ENCODE results near the gene GLRX5. TPM values are rescaled to one million over a fixed set of nuclear protein-coding genes. Genes with fewer than 3 reads are reported as not detected.

GLRX5 gene
- total and polyA plus RNA-seq, 12 donors = 32.7 to 134 (median 71.6) TPM

DNA sequence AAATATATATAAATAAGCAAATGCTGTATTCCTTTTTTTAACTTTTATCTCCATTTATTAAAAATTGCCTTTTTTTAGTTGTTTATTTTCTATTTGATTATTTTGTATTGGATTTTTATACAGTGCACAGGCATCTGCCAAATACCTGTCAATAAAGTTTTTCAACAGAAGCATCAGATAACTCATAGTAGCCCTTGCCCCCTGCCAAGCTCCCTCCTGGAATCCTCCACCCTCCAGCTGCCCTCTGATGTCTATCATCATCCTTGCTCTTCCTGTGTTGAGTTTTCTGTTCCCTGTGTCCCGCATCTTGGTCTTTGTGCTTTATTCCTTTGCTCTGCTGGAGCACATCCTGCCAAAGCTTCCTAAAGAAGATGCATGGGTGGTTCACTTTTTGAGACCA lies 16.6 kb downstream of the GLRX5 start:
- TF ChIP-seq POLR2A (IDR thresholded peaks at IDR 0.05) = no peak
- TF ChIP-seq, protein P1, sequence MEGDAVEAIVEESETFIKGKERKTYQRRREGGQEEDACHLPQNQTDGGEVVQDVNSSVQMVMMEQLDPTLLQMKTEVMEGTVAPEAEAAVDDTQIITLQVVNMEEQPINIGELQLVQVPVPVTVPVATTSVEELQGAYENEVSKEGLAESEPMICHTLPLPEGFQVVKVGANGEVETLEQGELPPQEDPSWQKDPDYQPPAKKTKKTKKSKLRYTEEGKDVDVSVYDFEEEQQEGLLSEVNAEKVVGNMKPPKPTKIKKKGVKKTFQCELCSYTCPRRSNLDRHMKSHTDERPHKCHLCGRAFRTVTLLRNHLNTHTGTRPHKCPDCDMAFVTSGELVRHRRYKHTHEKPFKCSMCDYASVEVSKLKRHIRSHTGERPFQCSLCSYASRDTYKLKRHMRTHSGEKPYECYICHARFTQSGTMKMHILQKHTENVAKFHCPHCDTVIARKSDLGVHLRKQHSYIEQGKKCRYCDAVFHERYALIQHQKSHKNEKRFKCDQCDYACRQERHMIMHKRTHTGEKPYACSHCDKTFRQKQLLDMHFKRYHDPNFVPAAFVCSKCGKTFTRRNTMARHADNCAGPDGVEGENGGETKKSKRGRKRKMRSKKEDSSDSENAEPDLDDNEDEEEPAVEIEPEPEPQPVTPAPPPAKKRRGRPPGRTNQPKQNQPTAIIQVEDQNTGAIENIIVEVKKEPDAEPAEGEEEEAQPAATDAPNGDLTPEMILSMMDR (IDR thresholded peaks at IDR 0.05) = no peak
- Histone ChIP-seq H3K4me3 (no peak overlapping the region), H3K4me1 (replicated peaks in 1 of 2) (peaks cover 9 to 15% of the 10 kb centered on the region in 2 donors), H3K9me3 (replicated peaks in 1 of 3) (no peaks in the 10 kb centered on the region), H3K27ac (no peak overlapping the region), H3K27me3 (no peaks in the 10 kb centered on the region), H3K36me3 (replicated peaks in 1 of 2) (no peaks in the 10 kb centered on the region)
- intact Hi-C loops (cut with DNase I) = no loop called here
- DNase-seq = no peak
- 96 to 100% (median 100%) methylated on average over 1 of the region's 1 CpG for WGBS, 4 donors

- H3K36me3 ChIP-seq (replicated peaks in 1 of 2) = no peaks in the 10 kb centered on the region
- peaks cover 2 to 8% of the 10 kb centered on the region in 2 donors for H3K4me1 ChIP-seq (replicated peaks in 1 of 2)
- H3K27ac ChIP-seq = no peak overlapping the region
- TF ChIP-seq POLR2A (IDR thresholded peaks at IDR 0.05) = no peak
- TF ChIP-seq, protein P1 (IDR thresholded peaks at IDR 0.05) = no peak
- H3K4me3 ChIP-seq = no peak overlapping the region
- WGBS, 4 donors = 90 to 95% (median 92%) methylated on average over 5 to 7 of the region's 7 CpGs
- no peaks in the 10 kb centered on the region for H3K9me3 ChIP-seq (replicated peaks in 1 of 3)
- DNase-seq = no peak
- H3K27me3 ChIP-seq = no peaks in the 10 kb centered on the region
- intact Hi-C loops (cut with DNase I) = no loop called here
These were observed 18.3 kb downstream of the GLRX5 start for GRCh38 chr14:95553141-95553540.

GRCh38 chr14:95555053-95555452 lies 20.2 kb downstream of the GLRX5 start:
- Histone ChIP-seq H3K9me3 (replicated peaks in 1 of 3) (no peaks in the 10 kb centered on the region), H3K4me1 (replicated peaks in 1 of 2) (no peaks in the 10 kb centered on the region), H3K27me3 (no peaks in the 10 kb centered on the region), H3K27ac (no peak overlapping the region), H3K36me3 (replicated peaks in 1 of 2) (no peaks in the 10 kb centered on the region), H3K4me3 (no peak overlapping the region)
- TF ChIP-seq, protein P1 (IDR thresholded peaks at IDR 0.05) = no peak
- no peak for TF ChIP-seq POLR2A (IDR thresholded peaks at IDR 0.05)
- intact Hi-C loops (cut with DNase I) = loop anchor here in 1 of 2 donors (5.0 kb wide), 1 partner anchor 227 kb away; no protein-coding TSS in a partner anchor
- WGBS, 4 donors = 87 to 98% (median 98%) methylated on average over 10 of the region's 10 CpGs
- no peak for DNase-seq

DNA sequence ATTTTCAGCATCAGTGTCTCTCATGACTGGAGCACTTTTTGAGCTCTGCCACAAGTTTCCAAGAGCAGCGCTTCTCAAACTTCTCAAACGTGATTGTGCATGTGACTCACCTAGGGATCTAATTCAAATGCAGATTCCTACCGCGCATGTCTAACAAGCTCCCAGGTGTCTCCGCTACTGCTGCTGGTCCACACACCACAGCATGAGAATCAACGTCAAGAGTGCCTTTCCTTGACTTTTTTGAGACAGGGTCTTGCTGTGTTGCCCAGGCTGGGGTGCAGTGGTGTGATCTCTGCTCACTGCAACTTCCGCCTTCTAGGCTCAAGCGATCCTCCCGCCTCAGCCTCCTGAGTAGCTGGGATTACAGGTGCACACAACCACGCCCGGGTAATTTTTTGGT lies 22.4 kb downstream of the GLRX5 start:
- no peak for DNase-seq
- no peaks in the 10 kb centered on the region for H3K27me3 ChIP-seq
- H3K4me1 ChIP-seq (replicated peaks in 1 of 2) = no peaks in the 10 kb centered on the region
- intact Hi-C loops (cut with DNase I) = loop anchor here in 1 of 2 donors (5.0 kb wide), 1 partner anchor 225 kb away; no protein-coding TSS in a partner anchor
- 86 to 93% (median 88%) methylated on average over 11 of the region's 11 CpGs for WGBS, 4 donors
- TF ChIP-seq, protein P1 (IDR thresholded peaks at IDR 0.05) = no peak
- TF ChIP-seq POLR2A (IDR thresholded peaks at IDR 0.05) = no peak
- H3K9me3 ChIP-seq (replicated peaks in 1 of 3) = no peaks in the 10 kb centered on the region
- no peak overlapping the region for H3K4me3 ChIP-seq
- no peak overlapping the region for H3K27ac ChIP-seq
- no peaks in the 10 kb centered on the region for H3K36me3 ChIP-seq (replicated peaks in 1 of 2)

Measured in adrenal gland (tissue), 12 donors.